Caco-2 (cell line): ENCODE results near the gene SEPTIN6. TPM values are rescaled to one million over a fixed set of nuclear protein-coding genes. Genes with fewer than 3 reads are reported as not detected.

Source experiments
- BruUV-seq: library from RNA; stranded (reverse); fragments of 400-500 nt; replicated peaks from 2 replicates; lab custom pipeline; 2021; lab: Mats Ljungman, UMichigan
- CTCF ChIA-PET: fragments of 300-600 bp; sonication (Branson Sonifier 250); formaldehyde crosslinking; loops from one replicate; lab custom pipeline; 2022; ENCODE audit warnings: antibody characterized with exemption; lab: Charles Lee
- POLR2A ChIA-PET: fragments of 300-600 bp; sonication (Branson Sonifier 250); formaldehyde crosslinking; loops from one replicate; lab custom pipeline; 2022; ENCODE audit warnings: antibody characterized with exemption; lab: Charles Lee
- DNase-seq, 2 experiments: peaks; one replicate each; pipeline versions ENCODE4 v3.0.0 to v3.0.0-alpha.2; 2020 to 2022
- H3K27me3 ChIP-seq: replicated peaks from 2 replicates; pipeline ENCODE4 v1.6.0; 2011; ENCODE audit warnings: low read length; ENCODE audit not compliant: control insufficient read depth, insufficient read depth
- H3K36me3 ChIP-seq: 2 replicates; pipeline ENCODE4 v1.5.1; 2011; ENCODE audit warnings: low read length; ENCODE audit not compliant: control insufficient read depth, insufficient read depth
- H3K4me1 ChIP-seq: fragments of 250-450 bp; sonication (Bioruptor Pico); 2 replicates; pipeline ENCODE4 v1.5.1; 2020; ENCODE audit warnings: mild to moderate bottlenecking
- H3K4me3 ChIP-seq: 2 replicates; pipeline ENCODE4 v1.5.1; 2011; ENCODE audit warnings: low read depth, mild to moderate bottlenecking, control low read depth, low read length
- H3K9me3 ChIP-seq: fragments of 250-450 bp; sonication (Bioruptor Pico); 2 replicates; pipeline ENCODE4 v1.5.1; 2020; ENCODE audit warnings: mild to moderate bottlenecking, moderate library complexity
- H3K27ac Mint-ChIP-seq: one replicate; pipeline ENCODE4 v1.8.0; 2022; ENCODE audit warnings: mixed read lengths; ENCODE audit not compliant: unreplicated experiment
- H3K27me3 Mint-ChIP-seq: one replicate; pipeline ENCODE4 v1.8.0; 2022; ENCODE audit warnings: mixed read lengths; ENCODE audit not compliant: insufficient read depth, unreplicated experiment
- H3K36me3 Mint-ChIP-seq: one replicate; pipeline ENCODE4 v1.8.0; 2022; ENCODE audit warnings: mild to moderate bottlenecking, mixed read lengths; ENCODE audit not compliant: insufficient read depth, unreplicated experiment
- H3K4me1 Mint-ChIP-seq: one replicate; pipeline ENCODE4 v1.8.0; 2022; ENCODE audit warnings: low read depth, mixed read lengths; ENCODE audit not compliant: unreplicated experiment
- H3K4me3 Mint-ChIP-seq: one replicate; pipeline ENCODE4 v1.8.0; 2022; ENCODE audit warnings: mild to moderate bottlenecking, moderate library complexity, mixed read lengths; ENCODE audit not compliant: unreplicated experiment
- H3K9me3 Mint-ChIP-seq: one replicate; pipeline ENCODE4 v1.8.0; 2022; ENCODE audit warnings: mixed read lengths; ENCODE audit not compliant: unreplicated experiment
- intact Hi-C: fragments of 100-400 bp; cut with micrococcal nuclease; formaldehyde crosslinking; loops from one replicate; pipeline ENCODE4 v1.10.0; 2022; ENCODE audit not compliant: unreplicated experiment
- total RNA-seq: library from RNA; stranded (reverse); gene quantifications from 2 replicates; pipeline ENCODE4 v1.2.3, GENCODE V29; 2022
- TF ChIP-seq, protein P1 (sequence below), 2 experiments: fragments of 200-600 bp in 1 of 2; IDR thresholded peaks; 1 replicate in 1 of 2; 2 replicates in 1 of 2; pipeline versions ENCODE4 v1.5.1 to v1.8.0; 2011 to 2022; ENCODE audit warnings: antibody characterized with exemption in 1 of 2, control low read depth in 1 of 2, inconsistent platforms in 1 of 2, low read depth in 1 of 2, low read length in 1 of 2, mild to moderate bottlenecking in 1 of 2, moderate library complexity in 1 of 2; ENCODE audit not compliant: insufficient read depth in 1 of 2, severe bottlenecking in 1 of 2, unreplicated experiment in 1 of 2

Gene SEPTIN6
- total RNA-seq, 1 experiment from 2014 or later = 11.1 TPM

GRCh38 chrX:119728487-119728886, 35.5 kb upstream of the SEPTIN6 start:
- POLR2A ChIA-PET = interaction anchor here (0.7 kb wide), 1 partner anchor 119 kb away, joined by 3 read pairs; no protein-coding TSS in a partner anchor
- Histone ChIP-seq H3K4me3 (no peak overlapping the region), H3K9me3 (no peaks in the 10 kb centered on the region), H3K27me3 (no peaks in the 10 kb centered on the region), H3K4me1 (no peaks in the 10 kb centered on the region), H3K36me3 (no peaks in the 10 kb centered on the region)
- DNase-seq = peak in 1 of 2 experiments; percentile 40
- TF ChIP-seq, protein P1, sequence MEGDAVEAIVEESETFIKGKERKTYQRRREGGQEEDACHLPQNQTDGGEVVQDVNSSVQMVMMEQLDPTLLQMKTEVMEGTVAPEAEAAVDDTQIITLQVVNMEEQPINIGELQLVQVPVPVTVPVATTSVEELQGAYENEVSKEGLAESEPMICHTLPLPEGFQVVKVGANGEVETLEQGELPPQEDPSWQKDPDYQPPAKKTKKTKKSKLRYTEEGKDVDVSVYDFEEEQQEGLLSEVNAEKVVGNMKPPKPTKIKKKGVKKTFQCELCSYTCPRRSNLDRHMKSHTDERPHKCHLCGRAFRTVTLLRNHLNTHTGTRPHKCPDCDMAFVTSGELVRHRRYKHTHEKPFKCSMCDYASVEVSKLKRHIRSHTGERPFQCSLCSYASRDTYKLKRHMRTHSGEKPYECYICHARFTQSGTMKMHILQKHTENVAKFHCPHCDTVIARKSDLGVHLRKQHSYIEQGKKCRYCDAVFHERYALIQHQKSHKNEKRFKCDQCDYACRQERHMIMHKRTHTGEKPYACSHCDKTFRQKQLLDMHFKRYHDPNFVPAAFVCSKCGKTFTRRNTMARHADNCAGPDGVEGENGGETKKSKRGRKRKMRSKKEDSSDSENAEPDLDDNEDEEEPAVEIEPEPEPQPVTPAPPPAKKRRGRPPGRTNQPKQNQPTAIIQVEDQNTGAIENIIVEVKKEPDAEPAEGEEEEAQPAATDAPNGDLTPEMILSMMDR (IDR thresholded peaks at IDR 0.05; ENCODE audit: insufficient read depth in 1 of 2, low read depth in 1 of 2, low read length in 1 of 2, severe bottlenecking in 1 of 2, unreplicated experiment in 1 of 2) = peak; percentile 15 to 48
- no peak overlapping the region for H3K27ac Mint-ChIP-seq
- CTCF ChIA-PET = interaction anchor here (0.5 to 2.3 kb wide), 9 partner anchors 23 to 216 kb away, joined by 3 to 16 read pairs (median 5); partner anchors contain the start of genes SOWAHD and UBE2A
- H3K4me3 Mint-ChIP-seq = no peak overlapping the region
- BruUV-seq = no TSS peak
- peaks cover 7% of the 10 kb centered on the region for H3K27me3 Mint-ChIP-seq
- H3K9me3 Mint-ChIP-seq = no peaks in the 10 kb centered on the region
- no peaks in the 10 kb centered on the region for H3K4me1 Mint-ChIP-seq
- H3K36me3 Mint-ChIP-seq = peaks cover 6% of the 10 kb centered on the region
- intact Hi-C loops = loop anchor here (1.0 kb wide), 1 partner anchor 212 kb away; no protein-coding TSS in a partner anchor

GRCh38 chrX:119726900-119727555, 34.1 kb upstream of the SEPTIN6 start:
- intact Hi-C loops = no loop called here
- POLR2A ChIA-PET = no interaction called here
- Mint-ChIP-seq H3K27ac (no peak overlapping the region), H3K27me3 (peaks cover 7% of the 10 kb centered on the region), H3K4me3 (no peak overlapping the region), H3K4me1 (no peaks in the 10 kb centered on the region), H3K9me3 (no peaks in the 10 kb centered on the region), H3K36me3 (peaks cover 6% of the 10 kb centered on the region)
- no peaks in the 10 kb centered on the region for H3K9me3 ChIP-seq
- H3K27me3 ChIP-seq = no peaks in the 10 kb centered on the region
- no peaks in the 10 kb centered on the region for H3K4me1 ChIP-seq
- no peak overlapping the region for H3K4me3 ChIP-seq
- H3K36me3 ChIP-seq = no peaks in the 10 kb centered on the region
- no TSS peak for BruUV-seq
- no peak for DNase-seq
- CTCF ChIA-PET = interaction anchor here (0.6 kb wide), 1 partner anchor 154 kb away, joined by 3 read pairs; no protein-coding TSS in a partner anchor
- TF ChIP-seq, protein P1 (IDR thresholded peaks at IDR 0.05; ENCODE audit: insufficient read depth in 1 of 2, low read depth in 1 of 2, low read length in 1 of 2, severe bottlenecking in 1 of 2, unreplicated experiment in 1 of 2) = no peak

DNA sequence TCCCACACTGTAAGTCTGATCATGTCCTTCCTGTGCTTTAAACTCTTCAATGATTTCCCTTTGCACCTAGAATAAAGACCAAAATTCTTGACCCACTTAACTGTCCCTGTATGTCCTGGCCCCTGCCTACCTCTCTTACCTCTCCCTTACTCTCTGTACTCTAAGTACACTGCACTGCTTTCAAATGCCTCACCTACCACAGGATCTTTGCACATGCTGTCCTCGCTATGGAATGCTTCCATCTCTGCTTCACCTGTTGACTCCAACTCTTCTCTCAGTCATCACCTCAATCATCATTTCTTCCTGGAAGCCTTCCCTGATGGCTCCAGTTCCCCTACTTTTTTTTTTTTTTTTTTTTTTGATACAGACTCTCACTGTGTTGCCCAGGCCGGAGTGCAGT, 29.0 kb upstream of the SEPTIN6 start:
- Histone ChIP-seq H3K4me3 (no peak overlapping the region), H3K9me3 (no peaks in the 10 kb centered on the region), H3K27me3 (no peaks in the 10 kb centered on the region), H3K4me1 (no peaks in the 10 kb centered on the region), H3K36me3 (no peaks in the 10 kb centered on the region)
- no TSS peak for BruUV-seq
- no peaks in the 10 kb centered on the region for H3K27me3 Mint-ChIP-seq
- CTCF ChIA-PET = no interaction called here
- no peaks in the 10 kb centered on the region for H3K4me1 Mint-ChIP-seq
- no peak overlapping the region for H3K27ac Mint-ChIP-seq
- TF ChIP-seq, protein P1 (IDR thresholded peaks at IDR 0.05; ENCODE audit: insufficient read depth in 1 of 2, low read depth in 1 of 2, low read length in 1 of 2, severe bottlenecking in 1 of 2, unreplicated experiment in 1 of 2) = no peak
- intact Hi-C loops = no loop called here
- POLR2A ChIA-PET = no interaction called here
- H3K36me3 Mint-ChIP-seq = no peaks in the 10 kb centered on the region
- no peaks in the 10 kb centered on the region for H3K9me3 Mint-ChIP-seq
- DNase-seq = no peak
- H3K4me3 Mint-ChIP-seq = no peak overlapping the region
